Stimulated activated CD4-positive, alpha-beta T cell treated with anti-CD3 and anti-CD28 coated beads, Interleukin-4, amount 100 ng/mL, for 1 hour (primary cell): ENCODE measurements around the gene RAD54L.
A peak's percentile ranks its signal among the peaks of the same experiment; 100 is the strongest.
"Not testable (repeated sequence)": the region's sequence is repeated elsewhere in the genome, so short reads cannot be mapped to it uniquely, and the experiment has no call there.

Experiments used
- DNase-seq: peaks from one replicate; pipeline ENCODE4 v3.0.0-alpha.2; 2020

Gene RAD54L

GRCh38 chr1:46247436-46248121 lies at the start of gene RAD54L:
Gene RAD54L (plus strand): TSS chr1:46247763. CDS start chr1:46248406, 643 bp downstream.
- DNase-seq: peak; percentile 97

- DNase-seq: peak; percentile 78
Measured at GRCh38 chr1:46197964-46198811, 49.4 kb upstream of the RAD54L start, which contains the start of gene POMGNT1. Gene POMGNT1 (minus strand): TSS chr1:46198434. CDS start chr1:46197821, 613 bp downstream.

- DNase-seq: no peak
Measured at GRCh38 chr1:46199233-46199749, 48.3 kb upstream of the RAD54L start.

- no peak for DNase-seq
Measured at GRCh38 chr1:46203738-46204405, 43.7 kb upstream of the RAD54L start.

GRCh38 chr1:46204406-46204742 lies 43.2 kb upstream of the RAD54L start:
- DNase-seq: no peak

GRCh38 chr1:46205141-46205540 lies 42.4 kb upstream of the RAD54L start:
- no peak for DNase-seq

GRCh38 chr1:46205791-46206190 lies 41.8 kb upstream of the RAD54L start:
- no peak for DNase-seq

- no peak for DNase-seq
Measured at GRCh38 chr1:46206399-46206798, 41.2 kb upstream of the RAD54L start.

- DNase-seq: no peak
Measured at GRCh38 chr1:46210561-46210960, 37.0 kb upstream of the RAD54L start.

- DNase-seq: no peak
Measured at GRCh38 chr1:46211051-46211450, 36.5 kb upstream of the RAD54L start.

- no peak for DNase-seq
Measured at GRCh38 chr1:46215504-46215903, 32.1 kb upstream of the RAD54L start.

- no peak for DNase-seq
Measured at GRCh38 chr1:46218443-46218842, 29.1 kb upstream of the RAD54L start.

- DNase-seq: no peak
Measured at GRCh38 chr1:46219551-46220520, 27.7 kb upstream of the RAD54L start.

GRCh38 chr1:46220808-46221207 lies 26.8 kb upstream of the RAD54L start:
- DNase-seq: no peak

GRCh38 chr1:46221749-46222148 lies 25.8 kb upstream of the RAD54L start:
- DNase-seq: no peak

GRCh38 chr1:46223055-46223454 lies 24.5 kb upstream of the RAD54L start:
- not testable (repeated sequence) for DNase-seq

GRCh38 chr1:46223472-46223943 lies 24.1 kb upstream of the RAD54L start:
- peak; percentile 55 for DNase-seq

- no peak for DNase-seq
Measured at GRCh38 chr1:46224966-46225365, 22.6 kb upstream of the RAD54L start.

GRCh38 chr1:46231231-46231630 lies 16.3 kb upstream of the RAD54L start:
- not testable (repeated sequence) for DNase-seq

- DNase-seq: no peak
Measured at GRCh38 chr1:46236882-46237281, 10.7 kb upstream of the RAD54L start.

- DNase-seq: not testable (repeated sequence)
Measured at GRCh38 chr1:46238865-46239264, 8.7 kb upstream of the RAD54L start.

- DNase-seq: not testable (repeated sequence)
Measured at GRCh38 chr1:46241733-46242132, 5.8 kb upstream of the RAD54L start.
